H9 (cell line): ENCODE measurements around the gene SBNO1. TPM values are rescaled to one million over a fixed set of nuclear protein-coding genes. Genes with fewer than 3 reads are reported as not detected.
A peak's percentile ranks its signal among the peaks of the same experiment; 100 is the strongest.
"Not testable (repeated sequence)": the region's sequence is repeated elsewhere in the genome, so short reads cannot be mapped to it uniquely, and the experiment has no call there.

Experiments
- DNase-seq: peaks from one replicate; pipeline ENCODE4 v3.0.0-alpha.2; 2017
- H2AFZ ChIP-seq: one replicate; pipeline ENCODE4 v1.6.1; 2013; ENCODE audit warnings: mild to moderate bottlenecking, low read length, control low read depth, moderate library complexity
- H2AK5ac ChIP-seq: 2 replicates; pipeline ENCODE4 v1.6.1; 2013; ENCODE audit warnings: low read length, control low read depth, mixed read lengths; ENCODE audit not compliant: insufficient read length
- H2BK120ac ChIP-seq: one replicate; pipeline ENCODE4 v1.6.1; 2013; ENCODE audit warnings: low read depth, mild to moderate bottlenecking, low read length, control low read depth, inconsistent platforms; ENCODE audit not compliant: poor library complexity, severe bottlenecking
- H2BK12ac ChIP-seq: 2 replicates; pipeline ENCODE4 v1.6.1; 2013; ENCODE audit warnings: low read length, control low read depth, mixed read lengths, low read depth; ENCODE audit not compliant: insufficient read length
- H2BK15ac ChIP-seq: 2 replicates; pipeline ENCODE4 v1.6.1; 2013; ENCODE audit warnings: low read depth, low read length, control low read depth
- H2BK20ac ChIP-seq: one replicate; pipeline ENCODE4 v1.6.1; 2013; ENCODE audit warnings: low read depth, mild to moderate bottlenecking, low read length, control low read depth, inconsistent platforms; ENCODE audit not compliant: poor library complexity, severe bottlenecking
- H2BK5ac ChIP-seq: 2 replicates; pipeline ENCODE4 v1.6.1; 2013; ENCODE audit warnings: low read length, control low read depth, mixed read lengths; ENCODE audit not compliant: insufficient read length
- H3K14ac ChIP-seq: 2 replicates; pipeline ENCODE4 v1.6.1; 2013; ENCODE audit warnings: low read length, control low read depth; ENCODE audit not compliant: insufficient read depth
- H3K18ac ChIP-seq: 2 replicates; pipeline ENCODE4 v1.6.1; 2013; ENCODE audit warnings: low read depth, mild to moderate bottlenecking, mixed read lengths, low read length, control low read depth; ENCODE audit not compliant: insufficient read length
- H3K23ac ChIP-seq: 2 replicates; pipeline ENCODE4 v1.6.1; 2013; ENCODE audit warnings: low read length, control low read depth, mixed read lengths, low read depth; ENCODE audit not compliant: insufficient read length
- H3K23me2 ChIP-seq: 2 replicates; pipeline ENCODE4 v1.6.1; 2013; ENCODE audit warnings: low read depth, mild to moderate bottlenecking, mixed read lengths, low read length, control low read depth; ENCODE audit not compliant: insufficient read length, poor library complexity, severe bottlenecking
- H3K27ac ChIP-seq: 2 replicates; pipeline ENCODE4 v1.5.1; 2013; ENCODE audit warnings: low read length, control low read depth, mixed read lengths, low read depth; ENCODE audit not compliant: insufficient read length
- H3K27me3 ChIP-seq: 2 replicates; pipeline ENCODE4 v1.6.1; 2013; ENCODE audit warnings: low read length, control low read depth, inconsistent platforms; ENCODE audit not compliant: insufficient read depth
- H3K4ac ChIP-seq: 2 replicates; pipeline ENCODE4 v1.6.1; 2013; ENCODE audit warnings: low read depth, mild to moderate bottlenecking, control low read depth, inconsistent platforms, low read length, moderate library complexity
- H3K4me1 ChIP-seq: 2 replicates; pipeline ENCODE4 v1.6.1; 2013; ENCODE audit warnings: low read length, control low read depth, inconsistent platforms; ENCODE audit not compliant: insufficient read depth
- H3K4me2 ChIP-seq: 2 replicates; pipeline ENCODE4 v1.6.1; 2013; ENCODE audit warnings: low read length, control low read depth, mixed read lengths; ENCODE audit not compliant: insufficient read length, insufficient read depth
- H3K56ac ChIP-seq: 2 replicates; pipeline ENCODE4 v1.6.1; 2013; ENCODE audit warnings: low read depth, mild to moderate bottlenecking, mixed read lengths, low read length, control low read depth; ENCODE audit not compliant: insufficient read length
- H3K79me1 ChIP-seq: 2 replicates; pipeline ENCODE4 v1.6.1; 2013; ENCODE audit warnings: low read depth, mild to moderate bottlenecking, moderate library complexity, low read length, control low read depth, inconsistent platforms; ENCODE audit not compliant: insufficient read depth, poor library complexity, severe bottlenecking
- H3K79me2 ChIP-seq: 2 replicates; pipeline ENCODE4 v1.6.1; 2013; ENCODE audit warnings: low read length, control low read depth, inconsistent platforms; ENCODE audit not compliant: insufficient read depth
- H3K9ac ChIP-seq: 2 replicates; pipeline ENCODE4 v1.6.1; 2013; ENCODE audit warnings: low read length, control low read depth, mixed read lengths; ENCODE audit not compliant: insufficient read length; ENCODE audit errors: extremely low read depth
- H3K9me3 ChIP-seq: one replicate; pipeline ENCODE4 v1.6.1; 2013; ENCODE audit warnings: low read depth, low read length, inconsistent platforms; ENCODE audit not compliant: control insufficient read depth
- H3T11ph ChIP-seq: one replicate; pipeline ENCODE4 v1.6.1; 2013; ENCODE audit warnings: mild to moderate bottlenecking, low read length, control low read depth, inconsistent platforms
- H4K20me1 ChIP-seq: one replicate; pipeline ENCODE4 v1.6.1; 2013; ENCODE audit not compliant: control insufficient read depth, insufficient read length, insufficient read depth
- H4K5ac ChIP-seq: 2 replicates; pipeline ENCODE4 v1.6.1; 2013; ENCODE audit warnings: low read depth, mild to moderate bottlenecking, mixed read lengths, low read length, control low read depth; ENCODE audit not compliant: insufficient read length
- H4K8ac ChIP-seq: replicated peaks from 2 replicates; pipeline ENCODE4 v1.6.1; 2013; ENCODE audit warnings: low read length, control low read depth, mixed read lengths, low read depth; ENCODE audit not compliant: insufficient read length
- H4K91ac ChIP-seq: 2 replicates; pipeline ENCODE4 v1.6.1; 2013; ENCODE audit warnings: low read depth, mild to moderate bottlenecking, moderate library complexity, mixed read lengths, low read length, control low read depth; ENCODE audit not compliant: insufficient read length
- H3K27ac Mint-ChIP-seq, 3 experiments: 2 replicates in 2 of 3; 3 replicates in 1 of 3; pipeline ENCODE4 v1.8.0; 2020 to 2021; ENCODE audit warnings: mixed read lengths in 3 of 3, mild to moderate bottlenecking in 1 of 3, moderate library complexity in 1 of 3
- H3K27me3 Mint-ChIP-seq: 2 replicates; pipeline ENCODE4 v1.8.0; 2021; ENCODE audit warnings: low read depth, mild to moderate bottlenecking, moderate library complexity, mixed read lengths
- H3K36me3 Mint-ChIP-seq, 3 experiments: 2 replicates in 2 of 3; 3 replicates in 1 of 3; pipeline ENCODE4 v1.8.0; 2020 to 2021; ENCODE audit warnings: low read depth in 3 of 3, mixed read lengths in 3 of 3; ENCODE audit not compliant: insufficient read depth in 1 of 3
- H3K4me1 Mint-ChIP-seq, 2 experiments: 2 replicates each; pipeline ENCODE4 v1.8.0; 2020; ENCODE audit warnings: mixed read lengths in 2 of 2
- H3K4me3 Mint-ChIP-seq, 2 experiments: 2 replicates in 1 of 2; 3 replicates in 1 of 2; pipeline ENCODE4 v1.8.0; 2020 to 2021; ENCODE audit warnings: mild to moderate bottlenecking in 2 of 2, mixed read lengths in 2 of 2, moderate library complexity in 1 of 2
- H3K9me3 Mint-ChIP-seq, 2 experiments: 2 replicates in 1 of 2; 3 replicates in 1 of 2; pipeline ENCODE4 v1.8.0; 2020; ENCODE audit warnings: mild to moderate bottlenecking in 2 of 2, mixed read lengths in 2 of 2, moderate library complexity in 1 of 2
- WGBS: extraction: QIAGEN DNeasy Blood & Tissue Kit; methylation state at CpG from one replicate; pipeline ENCODE4 v1.1.7; 2013; ENCODE audit warnings: missing lambda C conversion rate, low lambda C conversion rate, mixed read lengths; ENCODE audit not compliant: insufficient read length; ENCODE audit errors: extremely low coverage; 5-methylcytosine and 5-hydroxymethylcytosine counted together
- total RNA-seq: library from RNA; stranded (reverse); gene quantifications from 2 replicates; pipeline ENCODE4 v1.2.1, GENCODE V29; 2021
- TF ChIP-seq, protein P1 (sequence below): fragments of 200-600 bp; sonication (generic); conservative IDR thresholded peaks from 3 replicates; pipeline ENCODE4 v1.8.0; 2021; ENCODE audit warnings: antibody characterized with exemption, mild to moderate bottlenecking

Gene SBNO1
- total RNA-seq, 1 experiment from 2014 or later, result 47.5 TPM

DNA sequence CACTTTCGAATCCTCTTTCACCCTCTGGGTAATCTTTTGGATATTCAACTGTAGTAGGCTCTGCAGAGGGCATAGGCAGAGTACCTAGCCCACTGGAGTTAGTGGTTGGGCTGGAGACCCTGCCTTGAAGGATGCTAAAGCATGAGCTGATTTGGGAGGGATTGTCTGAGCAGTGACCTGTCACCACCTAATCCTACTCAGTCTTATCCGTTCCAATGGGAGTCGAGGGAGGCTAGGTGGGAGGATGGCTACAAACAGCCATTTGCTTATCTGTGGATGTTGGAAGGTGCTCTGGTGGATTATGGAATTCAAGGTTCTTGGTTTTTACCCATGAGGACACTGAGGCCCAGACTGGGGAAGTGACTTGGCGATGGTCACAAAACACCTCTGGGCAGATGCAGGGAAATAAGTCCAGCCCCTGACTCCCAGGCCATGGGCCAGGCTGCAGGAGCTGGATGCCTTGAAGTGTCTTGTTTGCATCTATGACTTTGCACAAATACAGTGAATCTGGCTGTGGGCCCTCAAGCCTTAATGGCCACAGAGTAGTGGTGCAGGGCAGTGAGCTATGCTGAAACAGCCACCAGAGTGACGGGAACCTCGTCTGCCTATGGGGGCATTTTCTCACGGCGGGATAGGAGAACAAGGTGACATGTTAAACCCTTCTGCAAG, 23.0 kb upstream of the SBNO1 start:
- no peaks in the 10 kb centered on the region; the same call in 1 of the 2 replicates for H3K27me3 ChIP-seq
- no peaks in the 10 kb centered on the region; a peak in 1 of 5 replicates for H3K9me3 Mint-ChIP-seq
- H2BK5ac ChIP-seq, result no peak overlapping the region
- no peak overlapping the region for H3K18ac ChIP-seq
- peaks cover 61% of the 10 kb centered on the region for H3K27me3 Mint-ChIP-seq
- no peaks in the 10 kb centered on the region for H4K20me1 ChIP-seq
- H2AFZ ChIP-seq, result no peak overlapping the region
- H3K4me1 Mint-ChIP-seq, result peaks cover 14 to 15% of the 10 kb centered on the region in 2 experiments
- H3K79me1 ChIP-seq, result no peaks in the 10 kb centered on the region
- no peak overlapping the region for H2BK15ac ChIP-seq
- no peak overlapping the region for H4K91ac ChIP-seq
- no peak overlapping the region for H3K56ac ChIP-seq
- H3T11ph ChIP-seq, result no peak overlapping the region
- TF ChIP-seq, protein P1, sequence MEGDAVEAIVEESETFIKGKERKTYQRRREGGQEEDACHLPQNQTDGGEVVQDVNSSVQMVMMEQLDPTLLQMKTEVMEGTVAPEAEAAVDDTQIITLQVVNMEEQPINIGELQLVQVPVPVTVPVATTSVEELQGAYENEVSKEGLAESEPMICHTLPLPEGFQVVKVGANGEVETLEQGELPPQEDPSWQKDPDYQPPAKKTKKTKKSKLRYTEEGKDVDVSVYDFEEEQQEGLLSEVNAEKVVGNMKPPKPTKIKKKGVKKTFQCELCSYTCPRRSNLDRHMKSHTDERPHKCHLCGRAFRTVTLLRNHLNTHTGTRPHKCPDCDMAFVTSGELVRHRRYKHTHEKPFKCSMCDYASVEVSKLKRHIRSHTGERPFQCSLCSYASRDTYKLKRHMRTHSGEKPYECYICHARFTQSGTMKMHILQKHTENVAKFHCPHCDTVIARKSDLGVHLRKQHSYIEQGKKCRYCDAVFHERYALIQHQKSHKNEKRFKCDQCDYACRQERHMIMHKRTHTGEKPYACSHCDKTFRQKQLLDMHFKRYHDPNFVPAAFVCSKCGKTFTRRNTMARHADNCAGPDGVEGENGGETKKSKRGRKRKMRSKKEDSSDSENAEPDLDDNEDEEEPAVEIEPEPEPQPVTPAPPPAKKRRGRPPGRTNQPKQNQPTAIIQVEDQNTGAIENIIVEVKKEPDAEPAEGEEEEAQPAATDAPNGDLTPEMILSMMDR, result no peak
- no peak overlapping the region for H3K27ac ChIP-seq
- no peak overlapping the region for H3K23ac ChIP-seq
- peak overlapping the region; percentile 62 to 81 for H3K4me3 Mint-ChIP-seq
- no peak overlapping the region for H3K4ac ChIP-seq
- H3K4me2 ChIP-seq, result peak overlapping the region; percentile 48
- no peaks in the 10 kb centered on the region for H3K79me2 ChIP-seq
- no peaks in the 10 kb centered on the region for H3K9me3 ChIP-seq
- peaks cover 11% of the 10 kb centered on the region for H3K23me2 ChIP-seq
- H3K27ac Mint-ChIP-seq, result no peak overlapping the region
- no peak overlapping the region for H3K14ac ChIP-seq
- DNase-seq, result no peak
- H2BK20ac ChIP-seq, result no peak overlapping the region
- H2AK5ac ChIP-seq, result no peak overlapping the region
- no peak overlapping the region for H3K9ac ChIP-seq
- WGBS, result no CpG with 5 or more reads among the region's 8 CpGs
- H3K36me3 Mint-ChIP-seq, result peaks cover 7 to 25% (median 19%) of the 10 kb centered on the region in 3 experiments
- H4K5ac ChIP-seq, result no peak overlapping the region
- no peak overlapping the region for H2BK12ac ChIP-seq
- H4K8ac ChIP-seq, result no peak overlapping the region
- H2BK120ac ChIP-seq, result no peak overlapping the region
- peaks cover 3% of the 10 kb centered on the region; the same call in 1 of the 2 replicates for H3K4me1 ChIP-seq

DNA sequence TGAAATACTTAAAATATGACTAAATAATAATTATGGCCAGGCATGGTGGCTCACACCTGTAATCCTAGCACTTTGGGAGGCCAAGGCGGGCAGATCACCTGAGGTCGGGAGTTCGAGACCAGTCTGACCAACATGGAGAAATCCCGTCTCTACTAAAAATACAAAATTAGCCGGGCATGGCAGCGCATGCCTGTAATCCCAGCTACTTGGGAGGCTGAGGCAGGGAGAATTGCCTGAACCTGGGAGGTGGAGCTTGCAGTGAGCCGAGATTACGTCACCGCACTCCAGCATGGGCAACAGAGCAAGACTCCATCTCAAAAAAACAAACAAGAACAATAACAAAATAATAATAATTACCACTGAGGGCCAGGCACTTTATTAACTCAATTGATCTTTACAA, 20.9 kb upstream of the SBNO1 start:
- not testable (repeated sequence) for H3K9me3 ChIP-seq, H2AFZ ChIP-seq, H3K23ac ChIP-seq, H3K56ac ChIP-seq, H2BK120ac ChIP-seq, H3K27ac Mint-ChIP-seq, H3K9me3 Mint-ChIP-seq, H3T11ph ChIP-seq, H3K27me3 ChIP-seq, H3K79me1 ChIP-seq, H4K20me1 ChIP-seq, DNase-seq, H3K36me3 Mint-ChIP-seq, H2BK12ac ChIP-seq, H3K27ac ChIP-seq, H3K9ac ChIP-seq, H4K91ac ChIP-seq, H4K5ac ChIP-seq, H4K8ac ChIP-seq, H3K4me1 ChIP-seq, H3K4me2 ChIP-seq, H2AK5ac ChIP-seq, H2BK5ac ChIP-seq, H3K4ac ChIP-seq, H3K18ac ChIP-seq, H3K4me3 Mint-ChIP-seq, H2BK20ac ChIP-seq, H3K79me2 ChIP-seq, H2BK15ac ChIP-seq, H3K14ac ChIP-seq
- Mint-ChIP-seq H3K27me3 (peaks cover 45% of the 10 kb centered on the region), H3K4me1 (peaks cover 14% of the 10 kb centered on the region in 2 experiments)
- peaks cover 11% of the 10 kb centered on the region for H3K23me2 ChIP-seq
- WGBS, result no CpG with 5 or more reads among the region's 9 CpGs
